ENCODE results near the gene ZMIZ2.

ZMIZ2 gene

DNA sequence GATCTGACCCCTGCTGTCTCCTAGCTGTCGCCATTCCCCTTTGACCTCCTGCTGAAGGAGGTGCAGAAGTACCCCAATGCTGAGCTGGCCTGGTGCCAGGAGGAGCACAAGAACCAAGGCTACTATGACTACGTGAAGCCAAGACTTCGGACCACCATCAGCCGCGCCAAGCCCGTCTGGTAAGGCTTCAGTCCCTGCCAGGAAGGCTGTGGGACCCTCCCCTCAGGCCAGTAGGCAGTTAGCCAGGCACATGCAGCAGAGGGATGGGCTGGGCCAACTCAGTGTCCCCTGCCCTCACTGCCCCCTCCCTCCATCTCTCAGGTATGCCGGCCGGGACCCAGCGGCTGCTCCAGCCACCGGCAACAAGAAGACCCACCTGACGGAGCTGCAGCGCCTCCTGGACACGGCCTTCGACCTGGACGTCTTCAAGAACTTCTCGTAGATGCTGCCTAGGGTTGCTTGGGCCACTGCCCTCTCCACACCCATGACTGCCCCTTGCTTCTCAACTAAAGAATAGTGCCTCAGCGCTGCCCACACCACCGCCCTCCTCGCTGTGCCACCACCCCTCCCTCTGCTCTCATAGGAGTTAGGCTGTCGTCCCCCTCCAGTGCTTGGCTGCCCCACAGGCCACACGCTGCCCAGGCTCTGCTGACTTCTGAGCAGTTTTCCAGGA is 41.0 kb upstream of the ZMIZ2 start:
- no peak for DNase-seq (ENCODE audit: low read depth)
- TF ChIP-seq, protein P1, sequence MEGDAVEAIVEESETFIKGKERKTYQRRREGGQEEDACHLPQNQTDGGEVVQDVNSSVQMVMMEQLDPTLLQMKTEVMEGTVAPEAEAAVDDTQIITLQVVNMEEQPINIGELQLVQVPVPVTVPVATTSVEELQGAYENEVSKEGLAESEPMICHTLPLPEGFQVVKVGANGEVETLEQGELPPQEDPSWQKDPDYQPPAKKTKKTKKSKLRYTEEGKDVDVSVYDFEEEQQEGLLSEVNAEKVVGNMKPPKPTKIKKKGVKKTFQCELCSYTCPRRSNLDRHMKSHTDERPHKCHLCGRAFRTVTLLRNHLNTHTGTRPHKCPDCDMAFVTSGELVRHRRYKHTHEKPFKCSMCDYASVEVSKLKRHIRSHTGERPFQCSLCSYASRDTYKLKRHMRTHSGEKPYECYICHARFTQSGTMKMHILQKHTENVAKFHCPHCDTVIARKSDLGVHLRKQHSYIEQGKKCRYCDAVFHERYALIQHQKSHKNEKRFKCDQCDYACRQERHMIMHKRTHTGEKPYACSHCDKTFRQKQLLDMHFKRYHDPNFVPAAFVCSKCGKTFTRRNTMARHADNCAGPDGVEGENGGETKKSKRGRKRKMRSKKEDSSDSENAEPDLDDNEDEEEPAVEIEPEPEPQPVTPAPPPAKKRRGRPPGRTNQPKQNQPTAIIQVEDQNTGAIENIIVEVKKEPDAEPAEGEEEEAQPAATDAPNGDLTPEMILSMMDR (IDR thresholded peaks at IDR 0.05; ENCODE audit: low read depth, low read length, missing control alignments), result no peak
- H3K4me3 ChIP-seq (ENCODE audit: low read depth, low read length), result no peak overlapping the region

DNA sequence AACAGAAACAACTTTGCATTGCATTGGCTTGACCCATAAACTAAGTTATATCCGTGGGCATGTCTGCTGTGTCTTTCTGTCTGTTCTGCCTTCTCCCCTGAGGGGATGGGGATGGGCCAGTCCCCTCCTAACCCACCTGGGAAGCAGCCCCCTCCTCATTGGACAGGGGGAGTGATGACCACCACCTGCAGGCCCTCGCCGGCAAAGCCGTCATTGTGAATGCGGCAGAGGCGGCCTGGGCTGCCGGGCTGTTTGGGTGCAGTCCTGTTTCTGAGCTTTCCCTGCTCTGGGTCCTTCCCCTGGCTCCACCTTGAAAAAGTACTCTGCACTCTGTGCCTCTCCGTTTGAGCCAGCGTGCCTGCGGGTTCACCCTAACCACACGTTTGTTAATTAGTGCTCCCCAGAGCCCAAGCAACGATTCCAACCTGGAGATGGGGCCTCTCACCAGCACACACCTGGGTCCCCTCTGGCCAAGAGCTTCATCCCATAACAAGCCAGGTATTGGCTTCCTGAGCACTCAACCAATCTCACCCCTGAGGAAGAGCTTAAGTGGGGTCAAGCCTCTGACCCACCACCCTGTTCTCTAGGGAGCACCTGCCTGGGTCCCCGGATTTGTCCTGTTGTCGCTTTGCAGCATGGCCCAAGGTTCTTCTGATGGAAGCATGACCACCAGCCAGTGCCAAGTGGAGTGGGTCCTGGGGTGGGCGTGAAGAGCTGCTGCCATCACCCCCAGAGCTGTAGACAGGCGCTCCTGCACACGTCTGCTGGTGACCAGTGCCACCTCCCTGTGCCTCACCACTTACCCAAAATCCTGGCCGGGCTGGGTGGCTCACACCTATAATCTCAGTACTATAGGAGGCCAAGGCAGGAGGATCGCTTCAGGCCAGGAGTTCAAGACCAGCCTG is 39.4 kb upstream of the ZMIZ2 start:
- TF ChIP-seq, protein P1 (IDR thresholded peaks at IDR 0.05; ENCODE audit: low read depth, low read length, missing control alignments), result no peak
- no peak for DNase-seq (ENCODE audit: low read depth)
- H3K4me3 ChIP-seq (ENCODE audit: low read depth, low read length), result no peak overlapping the region

DNA sequence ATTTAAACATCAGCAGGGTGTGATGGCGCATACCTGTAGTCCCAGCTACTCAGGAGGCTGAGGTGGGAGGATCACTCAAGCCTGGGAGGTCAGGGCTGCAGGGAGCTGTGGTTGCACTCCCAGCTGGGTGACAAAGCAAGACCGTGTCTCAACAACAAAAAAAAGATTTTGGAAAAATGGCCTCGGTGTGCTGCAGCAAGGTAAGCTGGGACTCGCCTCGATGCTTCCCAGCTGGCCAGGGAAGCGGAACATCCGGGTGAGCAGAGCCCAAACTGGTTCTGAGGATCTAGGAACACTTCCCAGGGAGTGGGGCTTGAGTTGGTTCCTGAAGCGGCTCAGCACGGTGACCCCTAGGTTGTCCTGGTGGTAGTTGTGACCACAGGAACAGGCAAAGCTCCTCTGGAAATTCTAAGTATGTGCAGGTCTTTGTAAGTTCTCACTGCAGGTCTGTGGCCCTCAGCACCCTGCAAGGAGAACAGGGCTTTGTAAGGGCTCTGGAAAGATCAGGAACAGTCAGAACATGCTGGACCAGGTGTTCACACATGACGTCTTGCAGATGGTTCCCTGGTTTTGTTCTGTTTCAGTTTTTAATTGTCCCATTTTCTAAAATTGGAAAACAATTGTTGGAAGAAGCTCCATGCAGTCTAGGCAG is 38.6 kb upstream of the ZMIZ2 start:
- H3K4me3 ChIP-seq (ENCODE audit: low read depth, low read length), result no peak overlapping the region
- TF ChIP-seq, protein P1 (IDR thresholded peaks at IDR 0.05; ENCODE audit: low read depth, low read length, missing control alignments), result no peak
- no peak for DNase-seq (ENCODE audit: low read depth)

DNA sequence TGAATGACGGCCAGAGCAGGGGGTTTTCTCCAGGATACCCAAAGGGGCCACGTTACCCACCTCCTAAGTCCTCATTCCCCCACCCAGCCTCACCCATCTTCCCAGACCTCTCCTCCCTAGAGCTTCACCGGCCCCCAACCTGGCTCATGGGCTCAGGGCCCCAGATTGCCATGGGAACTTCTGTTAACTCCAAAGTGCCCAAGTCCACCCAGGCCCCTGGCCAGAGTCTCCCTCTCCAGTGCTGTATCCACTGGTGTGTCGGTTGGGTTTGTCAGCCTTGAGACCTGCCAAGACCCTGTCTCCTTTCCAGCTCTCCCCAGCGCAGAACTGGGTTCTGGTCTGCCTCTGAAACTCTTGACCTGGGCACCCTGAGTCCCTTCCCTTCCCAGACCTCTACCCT is 37.1 kb upstream of the ZMIZ2 start:
- DNase-seq (ENCODE audit: low read depth), result no peak
- TF ChIP-seq, protein P1 (IDR thresholded peaks at IDR 0.05; ENCODE audit: low read depth, low read length, missing control alignments), result no peak
- no peak overlapping the region for H3K4me3 ChIP-seq (ENCODE audit: low read depth, low read length)

DNA sequence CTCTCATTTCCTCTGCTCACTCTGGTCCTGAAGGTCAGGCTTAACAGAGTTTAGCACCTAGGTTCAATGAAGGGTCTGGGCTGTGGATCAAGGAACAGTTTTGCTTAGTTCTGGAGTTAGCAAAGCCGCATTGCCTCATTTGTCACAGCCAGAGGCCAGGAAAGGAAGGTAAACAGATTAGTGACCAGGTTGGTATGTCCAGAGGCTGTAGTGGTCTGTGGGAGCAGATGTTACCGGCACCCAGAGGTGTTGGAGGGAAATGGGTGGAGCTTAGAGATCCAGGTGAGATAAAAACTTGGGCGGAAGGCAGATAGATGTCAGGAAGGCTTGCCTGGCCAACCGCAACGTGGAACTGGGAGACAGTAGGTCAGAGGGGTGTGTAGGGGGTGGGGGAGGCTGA is 36.6 kb upstream of the ZMIZ2 start:
- no peak overlapping the region for H3K4me3 ChIP-seq (ENCODE audit: low read depth, low read length)
- TF ChIP-seq, protein P1 (IDR thresholded peaks at IDR 0.05; ENCODE audit: low read depth, low read length, missing control alignments), result no peak
- DNase-seq (ENCODE audit: low read depth), result no peak

DNA sequence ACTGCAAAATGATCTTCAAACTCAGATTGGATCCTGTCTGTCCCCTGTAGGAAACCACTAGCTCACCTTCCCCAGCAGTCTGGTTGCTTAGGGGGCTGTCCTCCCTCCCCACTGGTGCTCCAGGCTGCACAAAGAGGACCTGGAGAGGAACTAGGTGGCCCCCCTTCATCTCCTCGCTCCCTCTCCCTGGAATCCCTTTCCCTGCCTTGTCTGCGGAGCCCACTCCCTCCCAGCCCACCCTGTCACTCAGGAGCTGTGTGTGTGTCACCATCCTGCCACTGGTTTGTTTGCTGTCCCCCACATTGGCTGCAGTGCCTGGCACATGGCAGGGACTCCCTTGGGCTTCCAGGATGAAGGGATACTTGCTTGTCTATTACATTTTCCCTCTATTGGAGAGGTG is 35.5 kb upstream of the ZMIZ2 start:
- no peak overlapping the region for H3K4me3 ChIP-seq (ENCODE audit: low read depth, low read length)
- DNase-seq (ENCODE audit: low read depth), result no peak
- TF ChIP-seq, protein P1 (IDR thresholded peaks at IDR 0.05; ENCODE audit: low read depth, low read length, missing control alignments), result no peak

Data from GM12864 (cell line).